GM19438 (cell line): ENCODE results near the gene GOSR2.
"Not testable (repeated sequence)": the region's sequence is repeated elsewhere in the genome, so short reads cannot be mapped to it uniquely, and the experiment has no call there.

Experiments used
- ATAC-seq: cut with Tn5 transposase; IDR thresholded peaks from one replicate; pipeline ENCODE4 v1.9.1; 2021; ENCODE audit warnings: low read depth; ENCODE audit not compliant: unreplicated experiment

GOSR2 gene

DNA sequence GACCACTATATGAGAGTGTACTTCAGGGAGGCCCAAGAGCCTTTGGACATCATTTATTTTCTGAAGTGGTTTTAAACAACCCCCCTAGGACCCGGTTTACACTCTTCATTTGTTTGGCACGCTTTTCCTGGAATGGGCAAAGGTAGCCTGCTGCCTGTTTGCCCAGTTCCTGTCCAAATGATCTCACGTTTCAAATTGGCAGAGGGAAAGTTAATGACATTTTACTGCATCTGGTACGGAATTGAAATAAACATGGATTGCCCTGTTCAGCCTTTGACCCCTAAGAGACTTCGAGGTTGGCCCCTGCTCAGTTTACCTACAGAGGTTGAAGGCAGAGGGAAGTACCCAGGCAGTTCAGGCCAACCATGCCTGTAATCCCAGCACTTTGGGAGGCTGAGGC lies 61.9 kb downstream of the GOSR2 start:
- ATAC-seq = no peak

DNA sequence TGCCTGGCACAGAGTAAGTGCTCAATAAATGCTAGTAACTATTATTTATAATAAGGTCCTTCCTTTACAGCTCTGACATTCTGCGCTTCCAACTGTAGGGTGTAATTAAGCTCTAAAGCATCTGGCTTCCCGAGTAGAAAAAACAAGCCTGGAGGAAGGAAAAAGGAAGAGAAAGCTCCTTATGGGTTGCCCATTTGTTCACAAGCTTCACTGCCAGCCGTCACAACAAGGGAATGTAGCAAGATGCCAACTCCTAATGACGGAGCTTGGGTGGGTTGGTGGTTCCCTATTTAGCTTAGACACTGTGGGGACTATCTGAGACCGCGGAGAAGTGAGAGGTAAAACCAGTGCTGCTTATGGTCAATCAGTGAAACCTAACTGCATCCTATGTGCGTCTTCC lies 63.4 kb downstream of the GOSR2 start:
- ATAC-seq = no peak

DNA sequence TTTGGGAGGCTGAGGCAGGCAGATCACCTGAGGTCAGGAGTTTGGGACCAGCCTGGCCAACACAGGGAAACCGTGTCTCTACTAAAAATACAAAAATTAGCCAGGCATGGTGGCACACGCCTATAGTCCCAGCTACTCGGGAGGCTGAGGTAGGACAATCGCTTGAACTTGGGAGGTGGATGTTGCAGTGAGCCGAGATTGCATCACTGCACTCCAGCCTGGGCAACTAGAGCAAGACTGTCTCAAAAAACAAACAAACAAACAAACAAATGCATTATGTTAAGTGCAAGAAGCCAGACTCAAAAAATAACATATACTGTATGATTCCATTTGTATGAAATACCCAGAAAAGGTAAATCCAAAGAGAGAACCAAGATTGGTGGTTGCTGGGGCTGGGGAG lies 65.0 kb downstream of the GOSR2 start:
- not testable (repeated sequence) for ATAC-seq

GRCh38 chr17:46989637-46990431 lies 66.9 kb downstream of the GOSR2 start:
- ATAC-seq = no peak

DNA sequence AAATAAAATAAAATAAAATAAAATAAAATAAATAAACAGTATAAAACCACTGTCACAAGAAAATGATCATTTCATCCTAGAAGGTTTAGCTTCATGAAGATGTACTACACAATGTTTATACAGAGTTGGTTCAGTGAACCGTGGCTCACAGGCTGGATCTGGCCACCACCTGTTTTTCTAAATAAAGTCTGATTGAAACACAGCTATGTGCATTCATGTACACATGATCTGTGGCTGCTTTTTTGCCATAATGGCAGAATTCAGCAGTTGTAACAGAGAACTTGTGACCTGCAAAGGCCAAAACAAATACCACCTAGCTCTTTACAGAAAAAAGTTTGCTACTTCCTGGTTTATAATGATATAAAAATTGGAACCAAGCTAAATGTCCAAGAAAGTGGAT lies 68.7 kb downstream of the GOSR2 start:
- ATAC-seq = no peak
